ENCODE results near the gene USH1G. TPM values are rescaled to one million over a fixed set of nuclear protein-coding genes. Genes with fewer than 3 reads are reported as not detected.

Gene USH1G
- total and polyA plus RNA-seq, 2 of the 13 experiments (the other 11 are each of a cell fraction or from before 2014, with no cell fraction given): 0.04 TPM; not detected in 1

DNA sequence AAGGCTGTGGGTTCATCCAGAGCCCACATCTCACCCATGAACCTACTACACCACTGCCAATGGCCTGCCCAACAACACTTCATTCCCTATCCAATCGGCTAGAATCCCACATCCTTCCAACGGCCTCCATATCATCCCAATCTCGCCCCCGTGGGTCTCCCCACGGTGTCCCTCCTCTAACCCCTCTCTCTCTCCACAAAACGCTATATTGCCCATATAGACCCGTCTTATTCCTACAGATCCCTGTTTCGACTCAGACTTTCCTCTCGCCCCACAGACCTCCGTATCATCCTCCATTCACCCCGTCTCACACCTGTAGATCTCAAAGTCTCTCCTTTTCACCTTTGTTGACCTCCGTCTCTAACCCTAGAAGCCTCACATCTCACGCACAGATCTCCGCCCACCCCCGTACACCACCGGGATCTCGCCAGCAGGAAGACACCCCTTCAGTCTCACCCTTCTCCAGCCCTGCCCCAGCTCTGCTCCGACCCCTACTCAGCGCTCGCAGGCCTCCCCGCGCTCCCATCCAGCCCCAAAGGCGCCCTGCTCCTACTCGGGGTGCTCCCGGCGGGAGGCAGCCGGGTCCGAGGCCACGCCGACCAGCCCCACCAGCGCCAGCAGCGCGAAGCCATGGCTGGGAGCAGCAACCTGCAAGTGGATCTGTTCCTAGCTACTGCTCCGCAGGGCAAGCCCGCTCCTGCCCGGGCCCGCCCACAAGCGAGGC is 50.6 kb downstream of the USH1G start, which contains the start of gene FDXR (continued):
- TF ChIP-seq ESRRA (CRISPR knock-in tag; IDR thresholded peaks at IDR 0.05; ENCODE audit: low read depth) (peak; percentile 43; the same call in 1 of the 2 replicates), ZNF451 (CRISPR knock-in tag; IDR thresholded peaks at IDR 0.05) (0 out of 2 replicates have a peak, but pooled peaks have one; percentile 24), ZNF124 (CRISPR knock-in tag; IDR thresholded peaks at IDR 0.05) (peak; percentile 64; the same call in 1 of the 2 replicates), TRIM24 (CRISPR knock-in tag; IDR thresholded peaks at IDR 0.05) (no peak), GABPA (IDR thresholded peaks at IDR 0.05; ENCODE audit: low read depth, low read length) (no peak), GABPA (CRISPR knock-in tag; IDR thresholded peaks at IDR 0.05; ENCODE audit: low read depth) (no peak), TBX3 (IDR thresholded peaks at IDR 0.05; ENCODE audit: borderline replicate concordance) (no peak), CENPX (CRISPR knock-in tag; IDR thresholded peaks at IDR 0.05) (no peak), ZNF737 (CRISPR knock-in tag; IDR thresholded peaks at IDR 0.05; ENCODE audit: borderline replicate concordance) (no peak), ZNF251 (CRISPR knock-in tag; IDR thresholded peaks at IDR 0.05) (no peak), MXD4 (CRISPR knock-in tag; IDR thresholded peaks at IDR 0.05) (peak; percentile 40; the same call in 1 of the 2 replicates), ZNF329 (CRISPR knock-in tag; IDR thresholded peaks at IDR 0.05; ENCODE audit: low read depth) (no peak; the same call in 1 of the 2 replicates), FOXP1 (IDR thresholded peaks at IDR 0.05) (no peak), FOXP1 (CRISPR knock-in tag; IDR thresholded peaks at IDR 0.05) (no peak), DNMT3B (CRISPR knock-in tag; conservative IDR thresholded peaks at IDR 0.05) (peak; percentile 51; the same call in 1 of the 2 replicates), ZFAT (CRISPR knock-in tag; conservative IDR thresholded peaks at IDR 0.05) (no peak), MBD4 (IDR thresholded peaks at IDR 0.05; ENCODE audit: borderline replicate concordance, low read length) (no peak)
- TF ChIP-seq, protein P1, sequence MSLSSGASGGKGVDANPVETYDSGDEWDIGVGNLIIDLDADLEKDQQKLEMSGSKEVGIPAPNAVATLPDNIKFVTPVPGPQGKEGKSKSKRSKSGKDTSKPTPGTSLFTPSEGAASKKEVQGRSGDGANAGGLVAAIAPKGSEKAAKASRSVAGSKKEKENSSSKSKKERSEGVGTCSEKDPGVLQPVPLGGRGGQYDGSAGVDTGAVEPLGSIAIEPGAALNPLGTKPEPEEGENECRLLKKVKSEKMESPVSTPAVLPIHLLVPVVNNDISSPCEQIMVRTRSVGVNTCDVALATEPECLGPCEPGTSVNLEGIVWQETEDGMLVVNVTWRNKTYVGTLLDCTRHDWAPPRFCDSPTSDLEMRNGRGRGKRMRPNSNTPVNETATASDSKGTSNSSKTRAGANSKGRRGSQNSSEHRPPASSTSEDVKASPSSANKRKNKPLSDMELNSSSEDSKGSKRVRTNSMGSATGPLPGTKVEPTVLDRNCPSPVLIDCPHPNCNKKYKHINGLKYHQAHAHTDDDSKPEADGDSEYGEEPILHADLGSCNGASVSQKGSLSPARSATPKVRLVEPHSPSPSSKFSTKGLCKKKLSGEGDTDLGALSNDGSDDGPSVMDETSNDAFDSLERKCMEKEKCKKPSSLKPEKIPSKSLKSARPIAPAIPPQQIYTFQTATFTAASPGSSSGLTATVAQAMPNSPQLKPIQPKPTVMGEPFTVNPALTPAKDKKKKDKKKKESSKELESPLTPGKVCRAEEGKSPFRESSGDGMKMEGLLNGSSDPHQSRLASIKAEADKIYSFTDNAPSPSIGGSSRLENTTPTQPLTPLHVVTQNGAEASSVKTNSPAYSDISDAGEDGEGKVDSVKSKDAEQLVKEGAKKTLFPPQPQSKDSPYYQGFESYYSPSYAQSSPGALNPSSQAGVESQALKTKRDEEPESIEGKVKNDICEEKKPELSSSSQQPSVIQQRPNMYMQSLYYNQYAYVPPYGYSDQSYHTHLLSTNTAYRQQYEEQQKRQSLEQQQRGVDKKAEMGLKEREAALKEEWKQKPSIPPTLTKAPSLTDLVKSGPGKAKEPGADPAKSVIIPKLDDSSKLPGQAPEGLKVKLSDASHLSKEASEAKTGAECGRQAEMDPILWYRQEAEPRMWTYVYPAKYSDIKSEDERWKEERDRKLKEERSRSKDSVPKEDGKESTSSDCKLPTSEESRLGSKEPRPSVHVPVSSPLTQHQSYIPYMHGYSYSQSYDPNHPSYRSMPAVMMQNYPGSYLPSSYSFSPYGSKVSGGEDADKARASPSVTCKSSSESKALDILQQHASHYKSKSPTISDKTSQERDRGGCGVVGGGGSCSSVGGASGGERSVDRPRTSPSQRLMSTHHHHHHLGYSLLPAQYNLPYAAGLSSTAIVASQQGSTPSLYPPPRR (CRISPR knock-in tag; IDR thresholded peaks at IDR 0.05; ENCODE audit: borderline replicate concordance): peak; percentile 44; the same call in 1 of the 2 replicates
- TF ChIP-seq, protein P2, sequence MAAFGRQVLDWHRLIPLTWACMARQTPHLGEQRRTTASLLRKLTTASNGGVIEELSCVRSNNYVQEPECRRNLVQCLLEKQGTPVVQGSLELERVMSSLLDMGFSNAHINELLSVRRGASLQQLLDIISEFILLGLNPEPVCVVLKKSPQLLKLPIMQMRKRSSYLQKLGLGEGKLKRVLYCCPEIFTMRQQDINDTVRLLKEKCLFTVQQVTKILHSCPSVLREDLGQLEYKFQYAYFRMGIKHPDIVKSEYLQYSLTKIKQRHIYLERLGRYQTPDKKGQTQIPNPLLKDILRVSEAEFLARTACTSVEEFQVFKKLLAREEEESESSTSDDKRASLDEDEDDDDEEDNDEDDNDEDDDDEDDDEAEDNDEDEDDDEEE (CRISPR knock-in tag; IDR thresholded peaks at IDR 0.05): no peak
- TF ChIP-seq, protein P3, sequence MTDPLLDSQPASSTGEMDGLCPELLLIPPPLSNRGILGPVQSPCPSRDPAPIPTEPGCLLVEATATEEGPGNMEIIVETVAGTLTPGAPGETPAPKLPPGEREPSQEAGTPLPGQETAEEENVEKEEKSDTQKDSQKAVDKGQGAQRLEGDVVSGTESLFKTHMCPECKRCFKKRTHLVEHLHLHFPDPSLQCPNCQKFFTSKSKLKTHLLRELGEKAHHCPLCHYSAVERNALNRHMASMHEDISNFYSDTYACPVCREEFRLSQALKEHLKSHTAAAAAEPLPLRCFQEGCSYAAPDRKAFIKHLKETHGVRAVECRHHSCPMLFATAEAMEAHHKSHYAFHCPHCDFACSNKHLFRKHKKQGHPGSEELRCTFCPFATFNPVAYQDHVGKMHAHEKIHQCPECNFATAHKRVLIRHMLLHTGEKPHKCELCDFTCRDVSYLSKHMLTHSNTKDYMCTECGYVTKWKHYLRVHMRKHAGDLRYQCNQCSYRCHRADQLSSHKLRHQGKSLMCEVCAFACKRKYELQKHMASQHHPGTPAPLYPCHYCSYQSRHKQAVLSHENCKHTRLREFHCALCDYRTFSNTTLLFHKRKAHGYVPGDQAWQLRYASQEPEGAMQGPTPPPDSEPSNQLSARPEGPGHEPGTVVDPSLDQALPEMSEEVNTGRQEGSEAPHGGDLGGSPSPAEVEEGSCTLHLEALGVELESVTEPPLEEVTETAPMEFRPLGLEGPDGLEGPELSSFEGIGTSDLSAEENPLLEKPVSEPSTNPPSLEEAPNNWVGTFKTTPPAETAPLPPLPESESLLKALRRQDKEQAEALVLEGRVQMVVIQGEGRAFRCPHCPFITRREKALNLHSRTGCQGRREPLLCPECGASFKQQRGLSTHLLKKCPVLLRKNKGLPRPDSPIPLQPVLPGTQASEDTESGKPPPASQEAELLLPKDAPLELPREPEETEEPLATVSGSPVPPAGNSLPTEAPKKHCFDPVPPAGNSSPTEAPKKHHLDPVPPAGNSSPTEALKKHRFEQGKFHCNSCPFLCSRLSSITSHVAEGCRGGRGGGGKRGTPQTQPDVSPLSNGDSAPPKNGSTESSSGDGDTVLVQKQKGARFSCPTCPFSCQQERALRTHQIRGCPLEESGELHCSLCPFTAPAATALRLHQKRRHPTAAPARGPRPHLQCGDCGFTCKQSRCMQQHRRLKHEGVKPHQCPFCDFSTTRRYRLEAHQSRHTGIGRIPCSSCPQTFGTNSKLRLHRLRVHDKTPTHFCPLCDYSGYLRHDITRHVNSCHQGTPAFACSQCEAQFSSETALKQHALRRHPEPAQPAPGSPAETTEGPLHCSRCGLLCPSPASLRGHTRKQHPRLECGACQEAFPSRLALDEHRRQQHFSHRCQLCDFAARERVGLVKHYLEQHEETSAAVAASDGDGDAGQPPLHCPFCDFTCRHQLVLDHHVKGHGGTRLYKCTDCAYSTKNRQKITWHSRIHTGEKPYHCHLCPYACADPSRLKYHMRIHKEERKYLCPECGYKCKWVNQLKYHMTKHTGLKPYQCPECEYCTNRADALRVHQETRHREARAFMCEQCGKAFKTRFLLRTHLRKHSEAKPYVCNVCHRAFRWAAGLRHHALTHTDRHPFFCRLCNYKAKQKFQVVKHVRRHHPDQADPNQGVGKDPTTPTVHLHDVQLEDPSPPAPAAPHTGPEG (CRISPR knock-in tag; IDR thresholded peaks at IDR 0.05): peak; percentile 56; the same call in 1 of the 2 replicates

All from HepG2 (cell line).